ENCODE data around the gene CD74.
"Not testable (repeated sequence)": the region's sequence is repeated elsewhere in the genome, so short reads cannot be mapped to it uniquely, and the experiment has no call there.

The CD74 gene

DNA sequence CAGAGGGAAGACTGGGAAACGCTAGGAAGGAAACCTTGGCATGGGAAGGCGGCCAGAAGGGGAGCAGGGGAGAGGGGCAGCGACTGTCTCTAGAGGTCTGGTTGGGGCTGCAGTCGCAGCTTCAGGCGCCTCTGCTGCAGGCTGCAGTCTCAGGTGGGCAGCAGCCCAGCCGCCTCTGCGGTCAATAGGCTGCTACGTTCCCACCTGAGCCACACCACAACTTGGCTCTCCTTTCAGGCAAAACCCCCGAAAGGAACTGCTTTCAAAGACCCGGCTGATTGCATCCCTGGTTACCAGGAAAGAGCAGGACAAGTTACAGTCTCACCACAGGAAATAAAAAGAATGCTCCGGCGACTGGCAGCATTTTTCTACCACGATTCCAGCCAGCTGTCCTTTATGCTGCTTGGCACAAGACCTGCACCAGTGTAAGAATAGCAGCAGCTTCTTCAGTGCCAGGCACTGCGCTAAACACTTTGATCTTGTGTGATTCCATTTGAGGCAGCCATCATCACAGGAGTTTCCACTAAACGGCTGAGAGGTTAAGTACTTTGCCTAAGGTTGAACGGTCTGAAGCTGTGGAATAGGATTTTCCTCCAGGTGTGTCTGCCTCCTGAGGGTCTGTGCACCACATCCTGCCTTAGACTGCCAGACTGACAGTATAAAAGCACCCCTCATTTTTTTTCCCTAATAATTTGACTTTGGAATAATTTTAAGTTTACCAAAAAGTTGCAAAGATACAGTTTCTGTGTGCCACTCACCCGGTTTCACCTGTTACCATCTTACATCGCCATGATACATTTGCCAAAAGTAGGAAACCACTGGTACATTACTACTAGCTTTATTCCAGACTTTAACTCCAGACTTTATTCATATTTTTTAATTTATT lies 29.3 kb upstream of the CD74 start:
- no peak for DNase-seq

DNA sequence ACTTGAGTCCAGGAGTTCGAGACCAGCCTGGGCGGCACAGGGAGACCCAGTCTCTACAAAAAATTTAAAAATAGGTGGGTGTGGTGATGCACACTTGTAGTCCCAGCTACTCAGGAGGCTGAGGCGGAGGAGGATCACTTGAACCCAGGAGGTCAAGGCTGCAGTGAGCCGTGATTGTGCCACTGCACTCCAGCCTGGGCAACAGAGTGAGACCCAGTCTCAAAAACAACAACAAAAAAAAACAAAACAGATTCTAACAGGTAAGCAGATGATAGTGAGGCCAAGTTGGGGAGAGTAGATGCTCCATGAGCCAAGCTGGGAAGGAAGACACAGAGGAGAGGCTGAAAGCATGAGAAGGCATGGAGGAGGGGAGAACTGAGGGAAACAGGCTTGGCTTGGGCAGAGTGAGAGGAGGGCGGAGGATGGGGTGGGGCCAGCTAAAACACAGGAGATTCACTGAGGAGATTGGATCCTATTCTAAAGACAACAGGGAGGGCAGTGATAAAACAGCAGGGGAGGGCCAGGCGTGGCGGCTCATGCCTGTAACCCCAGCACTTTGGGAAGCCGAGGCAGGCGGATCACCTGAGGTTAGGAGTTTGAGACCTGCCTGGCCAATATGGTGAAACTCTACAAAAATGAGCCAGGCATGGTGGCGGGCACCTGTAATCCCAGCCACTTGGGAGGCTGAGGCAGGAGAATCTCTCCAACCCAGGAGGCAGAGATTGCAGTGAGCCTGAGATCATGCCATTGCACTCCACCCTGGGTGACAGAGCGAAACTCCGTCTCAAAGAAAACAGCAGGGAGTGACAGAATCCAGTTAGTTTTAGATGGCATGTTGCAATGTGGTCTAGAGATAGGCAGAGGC lies 28.5 kb upstream of the CD74 start:
- DNase-seq, result no peak

DNA sequence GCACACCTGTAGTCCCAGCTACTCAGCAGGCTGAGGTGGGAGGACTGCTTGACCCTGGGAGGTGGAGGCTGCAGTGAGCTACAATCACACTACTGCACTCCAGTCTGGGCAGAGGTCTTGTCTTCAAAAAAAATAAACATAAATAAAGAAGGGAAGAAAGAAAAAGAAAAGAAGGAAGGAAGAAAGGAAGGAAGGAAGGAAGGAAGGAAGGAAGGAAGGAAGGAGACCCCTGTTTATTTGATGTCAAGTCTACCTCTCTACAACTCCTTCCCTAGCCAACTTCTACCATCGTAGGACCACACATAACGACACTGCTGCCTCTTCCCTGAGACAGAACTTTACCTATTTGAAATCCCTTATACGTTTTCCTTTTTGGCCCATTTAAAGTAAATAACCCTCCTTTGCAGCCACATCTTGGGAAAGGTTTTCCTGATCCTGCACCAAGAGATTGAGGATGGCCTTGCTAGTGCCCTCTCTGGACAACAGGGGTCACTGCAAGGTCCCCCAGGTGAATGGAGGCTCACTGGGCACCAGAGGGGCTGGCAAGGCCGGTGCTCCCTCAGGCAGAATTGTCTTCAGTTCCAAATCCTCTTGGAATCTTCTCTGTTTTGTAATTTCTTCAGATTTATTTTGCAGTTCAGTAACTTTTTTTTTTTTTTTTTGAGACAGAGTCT lies 26.3 kb upstream of the CD74 start:
- no peak for DNase-seq

DNA sequence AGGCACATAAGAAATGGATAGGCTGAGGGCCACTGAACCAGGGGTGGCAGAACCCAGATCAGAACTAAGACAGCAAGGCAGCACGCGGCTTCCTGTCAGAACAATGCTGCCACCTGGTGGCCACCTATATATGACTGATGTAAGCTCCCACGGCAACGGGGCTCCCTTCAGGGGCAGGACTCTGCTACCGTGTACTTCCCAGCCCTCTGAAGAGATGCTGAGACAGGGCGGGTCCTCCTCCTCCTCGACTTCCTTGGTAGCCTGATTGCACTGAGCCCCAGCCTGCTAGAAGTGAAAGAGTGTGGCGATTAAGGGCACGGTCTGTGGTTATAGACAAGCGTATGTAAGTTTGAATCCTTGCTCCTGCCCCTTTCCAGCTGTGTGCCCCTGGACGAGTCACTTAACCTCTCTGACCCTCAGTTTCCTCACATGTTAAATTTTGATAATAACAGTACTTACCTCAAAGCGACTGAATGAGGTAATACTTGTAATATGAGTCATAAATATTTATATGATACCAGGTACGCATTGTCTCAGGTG lies 23.5 kb upstream of the CD74 start:
- peak; percentile 74 to 89 (median 88) for DNase-seq

DNA sequence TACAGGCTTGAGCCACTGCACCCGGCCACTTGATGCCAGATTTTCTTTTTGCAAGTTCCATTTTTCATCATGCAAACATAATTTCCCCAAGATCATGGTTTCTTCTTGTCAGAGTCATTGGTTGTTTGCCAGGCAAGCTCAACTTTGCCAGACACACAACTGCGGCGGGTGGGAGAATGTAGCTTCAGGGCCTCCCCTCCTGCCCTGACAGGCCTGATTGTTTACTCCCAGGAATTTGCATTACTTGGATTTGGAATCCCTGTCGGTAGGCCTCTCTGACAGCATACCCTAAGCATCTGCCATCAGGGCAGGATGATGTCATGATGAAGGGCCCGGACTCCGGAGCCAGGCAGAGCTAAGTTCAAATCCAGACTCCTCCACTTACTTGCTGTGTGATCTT lies 21.8 kb upstream of the CD74 start:
- DNase-seq, result no peak

DNA sequence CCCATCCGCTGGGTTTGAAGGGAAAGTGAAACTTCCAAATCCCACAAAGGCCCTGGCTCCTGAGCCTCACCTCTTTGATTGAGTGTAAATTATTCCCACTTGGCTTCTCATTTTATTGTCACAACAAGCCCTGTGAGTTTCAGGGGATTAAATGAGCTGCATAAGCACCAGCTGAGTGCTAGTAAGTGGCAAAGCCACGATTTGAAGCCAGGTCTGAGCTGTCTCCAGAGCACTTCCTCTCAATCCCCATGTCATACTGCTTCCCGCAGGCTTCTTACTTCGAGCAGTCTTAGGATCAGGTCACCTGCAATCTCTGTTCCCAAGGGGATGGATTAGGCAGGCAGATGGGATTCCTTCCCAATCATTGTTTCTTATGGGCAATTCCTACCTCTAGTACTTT lies 18.9 kb upstream of the CD74 start:
- no peak for DNase-seq

DNA sequence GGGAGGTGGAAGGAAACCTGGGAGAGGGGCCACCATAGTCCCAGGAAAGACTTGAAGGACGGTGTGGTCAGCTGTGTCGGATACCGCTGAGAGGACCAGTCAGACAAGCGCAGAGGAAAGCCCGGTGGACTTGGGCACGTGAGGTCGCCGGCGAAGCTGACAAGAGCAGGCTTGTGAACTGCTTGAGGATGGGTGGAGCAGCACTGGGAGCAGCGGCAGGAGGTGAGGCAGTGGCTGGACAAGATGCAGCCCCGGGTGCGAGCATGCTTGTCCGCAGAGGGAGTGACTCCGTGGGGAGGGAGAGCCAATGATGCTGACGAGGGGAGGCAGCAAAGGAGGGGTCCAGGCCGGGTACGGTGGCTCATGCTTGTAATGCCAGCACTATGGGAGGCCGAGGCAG lies 18.3 kb upstream of the CD74 start:
- DNase-seq, result no peak

DNA sequence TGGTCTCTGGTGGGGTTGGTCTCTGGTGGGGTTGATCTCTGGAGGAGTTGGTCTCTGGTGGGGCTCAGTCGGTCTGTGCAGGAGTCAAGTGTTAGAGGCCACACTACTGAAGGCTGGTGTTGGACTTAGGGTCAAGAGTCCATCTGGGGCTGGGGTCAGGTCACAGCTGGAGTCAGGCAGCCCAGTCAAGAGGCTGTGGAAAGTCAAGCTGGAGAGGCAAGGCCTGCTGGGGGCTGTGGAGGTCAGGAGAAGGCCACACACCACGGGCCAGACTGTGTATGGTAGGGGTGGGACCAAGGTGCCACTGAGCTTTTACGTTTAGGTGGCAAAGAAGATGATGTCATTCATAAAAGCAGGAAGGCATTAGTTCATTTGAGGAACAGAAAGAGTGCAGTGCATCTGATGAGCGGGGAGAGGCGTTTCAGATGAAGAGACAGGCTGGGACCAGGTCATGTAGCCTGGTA lies 16.7 kb upstream of the CD74 start:
- no peak for DNase-seq

DNA sequence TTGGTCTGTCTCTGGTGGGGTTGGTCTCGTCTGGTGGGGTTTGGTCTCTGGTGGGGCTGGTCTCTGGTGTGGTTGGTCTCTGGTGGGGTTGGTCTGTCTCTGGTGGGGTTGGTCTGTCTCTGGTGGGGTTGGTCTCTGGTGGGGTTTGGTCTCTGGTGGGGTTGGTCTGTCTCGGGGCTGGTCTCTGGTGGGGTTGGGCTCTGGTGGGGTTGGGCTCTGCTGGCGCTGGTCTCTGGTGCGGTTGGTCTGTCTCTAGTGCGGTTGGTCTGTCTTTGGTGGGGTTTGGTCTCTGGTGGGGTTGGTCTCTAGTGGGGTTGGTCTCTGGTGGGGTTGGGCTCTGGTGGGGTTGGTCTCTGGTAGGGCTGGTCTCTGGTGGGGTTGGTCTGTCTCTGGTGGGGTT lies 16.3 kb upstream of the CD74 start:
- no peak for DNase-seq

DNA sequence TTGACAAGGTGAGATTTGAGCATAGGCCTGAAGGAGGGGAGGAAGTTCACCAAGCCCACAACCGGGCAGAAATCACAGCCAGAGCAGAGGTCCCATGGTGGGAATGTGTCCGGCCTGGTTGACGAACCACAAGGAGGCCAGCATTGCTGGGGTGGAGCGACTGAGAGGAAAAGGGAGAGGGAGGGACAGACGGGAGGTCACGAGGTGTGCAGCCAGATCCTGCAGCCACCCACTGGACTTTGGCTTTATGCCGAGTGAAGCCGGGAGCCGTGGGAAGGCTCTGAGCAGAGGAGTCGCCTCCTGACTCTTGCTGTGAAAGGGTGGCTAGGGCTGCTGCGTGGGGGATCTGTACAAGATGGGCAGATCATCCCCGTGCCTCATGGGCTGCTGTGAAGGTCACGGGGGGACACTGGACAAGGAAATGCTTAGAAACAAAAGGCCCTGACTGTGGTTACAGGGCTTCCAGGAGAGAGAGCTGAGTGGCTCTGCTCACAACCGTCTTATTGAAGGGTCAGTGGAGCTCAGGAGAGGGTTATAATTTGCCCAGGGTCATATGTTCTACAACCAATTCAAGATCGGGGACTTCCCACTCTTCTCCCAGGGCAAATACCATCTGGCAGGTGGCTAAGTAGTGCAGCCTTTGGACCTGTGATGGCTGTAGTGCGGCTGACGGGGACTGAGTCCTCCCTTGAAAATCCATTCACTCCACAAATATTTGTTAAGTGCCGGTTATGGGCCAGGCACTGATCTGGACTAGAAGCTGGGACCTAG lies 15.6 kb upstream of the CD74 start:
- no peak for DNase-seq

DNA sequence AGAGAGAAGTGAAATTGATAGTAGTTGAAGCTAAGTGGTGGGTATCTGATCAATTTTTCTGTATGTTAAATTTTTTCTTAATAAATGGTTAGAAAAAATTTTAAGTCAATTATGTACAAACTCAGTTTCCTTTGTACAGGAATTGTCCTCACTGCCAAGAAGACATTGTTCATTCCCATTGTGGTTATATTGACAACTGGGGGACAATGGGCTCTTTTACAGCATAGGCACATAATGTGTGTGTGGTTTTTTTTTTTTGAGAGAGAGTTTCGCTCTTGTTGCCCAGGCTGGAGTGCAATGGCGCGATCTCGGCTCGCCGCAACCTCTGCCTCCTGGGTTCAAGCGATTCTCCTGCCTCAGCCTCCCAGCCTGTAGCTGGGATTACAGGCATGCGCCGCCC lies 13.5 kb upstream of the CD74 start:
- not testable (repeated sequence) for DNase-seq

DNA sequence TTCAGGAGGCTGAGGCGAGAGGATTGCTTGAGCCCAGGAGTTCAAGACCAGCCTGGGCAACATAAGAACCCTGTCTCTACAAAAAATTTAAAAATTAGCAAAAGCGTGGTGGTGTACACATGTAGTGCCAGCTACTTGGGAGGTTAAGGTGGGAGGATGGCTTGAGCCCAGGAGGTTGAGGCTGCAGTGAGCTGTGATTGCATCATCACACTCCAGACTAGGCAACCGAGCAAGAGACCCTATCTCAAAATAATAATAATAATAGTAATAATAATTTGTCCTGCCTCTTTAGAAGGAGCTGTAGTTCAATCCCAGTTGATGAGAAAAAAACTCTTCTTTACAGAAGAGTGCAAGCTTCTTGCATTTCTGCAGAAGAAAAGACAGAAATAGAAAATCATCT lies 10.0 kb upstream of the CD74 start:
- DNase-seq, result no peak

DNA sequence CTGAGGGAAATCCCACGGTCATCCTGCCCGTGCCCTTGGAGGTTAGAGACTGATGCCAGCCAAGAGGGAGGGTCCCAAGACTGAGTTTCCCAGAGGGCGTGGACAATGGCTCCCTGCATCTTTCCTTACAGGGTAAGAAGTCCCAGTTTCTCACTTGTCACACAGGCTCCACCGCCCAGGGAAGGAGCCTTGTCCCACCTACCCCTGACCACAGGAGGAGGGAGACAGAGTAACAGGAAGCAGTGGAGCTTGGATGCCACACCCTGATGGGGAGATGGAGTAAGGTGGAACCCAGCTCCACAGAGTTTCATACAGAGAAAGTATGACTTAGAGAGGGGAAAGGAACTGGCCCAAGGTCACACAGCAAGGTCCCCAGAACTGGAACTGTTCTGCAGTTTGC lies 9.4 kb upstream of the CD74 start:
- DNase-seq, result no peak

DNA sequence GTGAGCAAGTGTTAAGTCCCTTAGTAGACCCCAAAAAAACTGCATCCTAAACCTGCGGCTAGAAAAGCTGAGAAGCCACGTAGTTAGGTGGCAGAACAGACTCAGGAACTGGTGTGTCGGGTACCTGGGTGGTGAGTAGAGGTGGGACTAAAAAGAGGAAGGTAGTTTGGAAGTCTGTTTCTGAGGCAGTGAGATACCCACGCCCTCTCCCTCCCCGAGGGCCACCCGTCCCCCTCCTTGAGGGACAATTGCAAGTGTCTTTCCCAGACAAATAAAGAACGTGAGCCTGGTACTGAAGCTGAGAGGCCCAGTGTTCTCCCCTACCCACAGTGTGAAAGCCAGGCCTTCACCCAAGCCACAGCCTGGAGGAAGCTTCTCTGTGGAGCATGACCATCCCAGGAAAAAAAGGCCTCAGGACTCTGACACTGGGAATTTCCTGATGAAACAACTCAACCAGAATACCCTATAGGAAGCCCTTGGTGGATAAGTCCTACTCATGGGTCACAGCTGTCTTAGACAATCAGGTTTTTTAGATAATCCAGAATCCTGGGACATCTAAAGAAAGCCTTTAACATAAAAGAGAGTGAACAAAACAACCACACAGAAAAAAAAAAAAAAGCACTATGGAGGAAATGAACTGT lies 7.0 kb upstream of the CD74 start:
- DNase-seq, result no peak

DNA sequence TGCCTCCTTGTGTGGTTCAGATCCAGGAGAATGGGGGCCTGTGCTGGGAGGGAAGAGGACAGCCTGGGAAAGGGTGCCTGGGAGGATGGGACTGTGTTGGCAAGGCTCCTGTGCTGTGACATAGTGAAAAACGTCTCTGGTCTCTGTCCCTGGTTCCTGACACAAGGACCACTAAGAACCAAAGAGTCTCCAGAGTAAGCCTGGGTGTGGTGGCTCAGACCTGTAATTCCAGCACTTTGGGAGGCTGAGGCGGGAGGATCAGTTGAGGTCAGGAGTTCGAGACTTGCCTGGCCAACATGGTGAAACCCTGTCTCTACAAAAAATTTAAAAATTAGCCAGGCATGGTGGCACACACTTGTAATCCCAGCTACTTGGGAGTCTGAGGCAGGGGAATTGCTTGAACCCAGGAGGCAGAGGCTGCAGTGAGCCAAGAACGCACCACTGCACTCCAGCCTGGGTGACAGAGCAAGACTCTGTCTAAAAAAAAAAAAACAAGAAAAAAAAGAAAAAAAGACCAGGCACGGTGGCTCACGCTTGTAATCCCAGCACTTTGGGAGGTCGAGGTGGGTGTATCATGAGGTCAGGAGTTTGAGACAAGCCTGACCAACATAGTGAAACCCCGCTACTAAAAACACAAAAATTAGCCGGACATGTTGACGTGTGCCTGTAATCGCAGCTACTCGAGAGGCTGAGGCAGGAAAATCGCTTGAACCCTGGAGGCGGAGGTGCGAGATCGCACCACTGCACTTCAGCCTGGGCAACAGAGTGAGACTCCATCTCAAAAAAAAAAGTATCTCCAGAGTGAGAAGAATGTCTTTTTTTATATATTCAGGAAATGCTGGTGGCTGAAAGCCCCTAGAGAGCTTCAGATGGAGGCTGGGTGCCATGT lies 1.4 kb upstream of the CD74 start:
- not testable (repeated sequence) for DNase-seq

DNA sequence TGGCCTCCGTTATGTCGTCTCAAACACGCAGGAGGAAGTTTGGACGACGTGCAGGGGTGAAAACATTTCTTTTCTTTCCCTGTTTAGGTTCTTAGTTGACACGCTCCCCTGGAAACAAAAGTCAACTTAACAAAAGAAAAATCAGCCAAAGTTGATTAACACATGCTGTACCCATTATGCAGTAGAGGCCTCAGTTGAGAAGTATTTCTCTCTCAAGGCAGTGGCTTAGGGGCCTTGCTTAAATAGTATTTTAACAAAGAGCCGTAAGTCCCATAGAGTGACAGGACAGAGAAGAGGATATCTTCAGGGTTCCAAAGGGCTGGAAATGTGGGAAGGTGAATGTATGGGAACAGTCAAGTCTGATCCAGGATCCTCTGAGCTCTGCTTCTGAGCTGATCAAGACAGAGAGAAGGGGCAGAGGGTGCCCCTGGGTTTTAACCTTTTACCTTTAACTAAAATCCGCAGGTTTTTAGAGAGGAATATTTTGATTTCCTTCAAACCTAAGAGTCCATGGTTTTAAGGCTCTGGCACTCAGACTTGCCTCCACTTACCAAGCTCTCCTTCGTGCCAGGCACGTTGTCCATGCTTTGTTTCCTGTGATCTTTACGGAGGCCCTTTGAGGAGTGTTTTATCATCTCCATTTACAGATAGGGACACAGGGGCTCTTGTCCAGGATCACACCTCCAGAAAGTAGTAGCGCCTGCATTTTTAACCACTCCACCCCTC lies 629 bp upstream of the CD74 start:
- no peak for DNase-seq

DNA sequence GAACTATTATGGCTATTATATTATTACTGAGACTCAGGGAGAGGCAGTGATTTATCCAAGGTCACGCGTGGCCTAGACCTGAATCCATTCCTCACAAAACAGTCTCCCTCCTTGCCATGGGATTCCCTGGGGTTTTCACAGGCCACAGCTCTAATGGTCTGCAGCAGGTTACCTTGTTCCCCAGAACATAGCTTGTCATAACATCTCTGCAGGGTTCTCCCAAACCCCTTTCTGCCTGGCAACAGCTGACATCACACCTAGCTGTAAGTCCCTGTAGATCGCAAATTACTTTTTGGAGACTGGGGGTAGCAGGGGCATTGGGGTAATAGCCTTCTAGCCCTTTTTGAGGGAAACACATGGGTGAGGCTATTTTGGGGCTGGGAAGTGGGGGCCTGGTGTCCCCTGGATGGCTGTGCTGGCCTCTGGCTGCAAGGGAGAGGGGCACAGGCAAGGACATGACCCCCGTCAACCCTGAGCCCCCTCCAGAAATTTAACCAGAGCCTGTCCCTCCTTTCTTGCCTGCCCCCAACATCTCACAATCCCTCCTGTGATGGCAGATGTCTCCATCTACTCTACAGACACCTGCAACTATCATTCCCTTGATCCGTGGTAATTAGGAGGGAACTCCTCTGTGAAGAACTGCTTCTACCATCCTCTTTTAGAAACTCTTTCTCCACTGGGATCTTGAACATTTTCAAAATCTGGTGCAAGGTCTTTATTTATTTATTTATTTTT lies 1.3 kb downstream of the CD74 start:
- peak in 4 of 5 donors; percentile 50 to 86 (median 58) for DNase-seq

DNA sequence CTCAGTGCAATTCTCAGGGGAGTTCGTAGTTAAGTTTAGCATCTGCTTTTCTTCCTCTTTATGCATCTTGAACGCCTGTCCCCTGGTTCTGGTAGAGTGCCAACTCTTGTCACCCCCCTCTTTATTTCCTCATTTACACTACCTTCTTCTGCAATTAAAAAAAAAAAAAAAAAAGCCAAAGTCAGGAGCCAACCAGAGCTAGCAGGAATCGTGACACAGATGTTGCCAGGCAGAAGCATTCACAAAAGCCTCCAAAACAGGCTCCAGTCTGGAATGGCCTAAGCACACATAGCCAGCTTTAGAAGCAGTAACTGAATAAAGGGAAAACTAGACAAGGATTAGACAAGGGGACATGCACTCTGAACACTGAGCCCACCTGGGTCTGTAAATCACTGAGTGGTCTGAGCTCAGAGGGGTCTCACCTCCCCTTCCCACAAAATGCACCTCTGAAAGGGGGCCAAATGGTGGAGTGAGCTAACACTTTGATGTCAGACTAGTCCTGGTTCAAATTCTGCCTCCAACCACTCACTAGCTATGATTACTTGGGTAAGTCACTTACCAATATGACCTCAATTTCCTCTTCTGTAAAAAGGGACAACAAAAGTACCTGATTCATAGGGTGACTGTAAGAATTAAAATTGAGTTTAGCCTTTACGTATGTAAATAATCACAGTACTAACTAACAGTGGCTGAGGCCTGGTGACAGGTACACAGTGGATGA lies 2.0 kb downstream of the CD74 start:
- peak in 4 of 5 donors; percentile 30 to 78 (median 44) for DNase-seq
